ENCODE data around the gene REM2. TPM values are rescaled to one million over a fixed set of nuclear protein-coding genes. Genes with fewer than 3 reads are reported as not detected.

REM2 gene
- polyA plus RNA-seq, 1 of the 3 experiments (the other 2 are of a cell fraction): 0.26 TPM

DNA sequence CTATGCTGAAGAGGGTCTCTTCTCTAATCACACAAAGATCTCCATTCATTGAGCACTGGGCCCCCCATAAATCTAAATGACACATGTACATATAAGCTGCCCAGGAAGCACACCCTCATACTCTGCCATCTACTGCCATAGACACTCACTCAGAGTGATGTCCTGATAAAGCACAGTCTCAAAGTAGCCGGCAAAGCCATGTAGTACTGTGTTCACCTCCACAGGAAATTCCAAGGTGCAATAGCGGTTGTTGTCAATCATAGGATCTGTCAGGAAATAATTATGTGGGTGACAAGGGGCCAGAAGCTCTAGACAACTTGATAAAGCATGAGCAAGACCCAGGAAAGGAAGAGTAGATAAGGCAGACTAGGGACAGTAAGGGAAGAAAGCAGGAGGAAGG lies 39.3 kb downstream of the REM2 start:
- Histone ChIP-seq H3K36me3 (replicated peaks in 1 of 2; ENCODE audit: control insufficient read depth in 1 of 2, insufficient read depth in 2 of 2, low read length in 1 of 2) (peaks cover 44 to 53% of the 10 kb centered on the region in 2 experiments), H3K27ac (ENCODE audit: low read depth in 2 of 2, low read length in 1 of 2) (peak overlapping the region in 1 of 2 experiments; percentile 32; a peak in 1 of 4 replicates), H3K9me3 (no peaks in the 10 kb centered on the region), H3K9ac (no peak overlapping the region), H3K4me3 (ENCODE audit: low read depth in 2 of 2, low read length in 1 of 2) (no peak overlapping the region), H4K20me1 (ENCODE audit: insufficient read depth) (no peaks in the 10 kb centered on the region), H2AFZ (ENCODE audit: low read depth) (no peak overlapping the region), H3K79me2 (ENCODE audit: insufficient read depth) (peaks cover 24% of the 10 kb centered on the region), H3K4me1 (ENCODE audit: control insufficient read depth in 1 of 2, insufficient read depth in 2 of 2, low read depth in 1 of 2, low read length in 1 of 2) (peaks cover 1 to 9% of the 10 kb centered on the region in 2 experiments; a peak in 2 of 4 replicates), H3K4me2 (no peak overlapping the region), H3F3A (replicated peaks; ENCODE audit: insufficient read depth) (peaks cover 14% of the 10 kb centered on the region), H3K27me3 (ENCODE audit: insufficient read depth) (no peaks in the 10 kb centered on the region), H3K9me2 (no peaks in the 10 kb centered on the region)
- no peak for DNase-seq
- WGBS (ENCODE audit: low lambda C conversion rate): 93% methylated on average over 2 of the region's 2 CpGs
- CTCF ChIA-PET: interaction anchor here (1.2 kb wide), 1 partner anchor 22 kb away, joined by 3 read pairs; no protein-coding TSS in a partner anchor
- no peak for TF ChIP-seq GABPA (IDR thresholded peaks at IDR 0.05; ENCODE audit: low read depth)
- TF ChIP-seq, protein P1, sequence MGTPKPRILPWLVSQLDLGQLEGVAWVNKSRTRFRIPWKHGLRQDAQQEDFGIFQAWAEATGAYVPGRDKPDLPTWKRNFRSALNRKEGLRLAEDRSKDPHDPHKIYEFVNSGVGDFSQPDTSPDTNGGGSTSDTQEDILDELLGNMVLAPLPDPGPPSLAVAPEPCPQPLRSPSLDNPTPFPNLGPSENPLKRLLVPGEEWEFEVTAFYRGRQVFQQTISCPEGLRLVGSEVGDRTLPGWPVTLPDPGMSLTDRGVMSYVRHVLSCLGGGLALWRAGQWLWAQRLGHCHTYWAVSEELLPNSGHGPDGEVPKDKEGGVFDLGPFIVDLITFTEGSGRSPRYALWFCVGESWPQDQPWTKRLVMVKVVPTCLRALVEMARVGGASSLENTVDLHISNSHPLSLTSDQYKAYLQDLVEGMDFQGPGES (IDR thresholded peaks at IDR 0.05; ENCODE audit: low read depth, low read length): no peak
- no peak for TF ChIP-seq SIN3A (IDR thresholded peaks at IDR 0.05; ENCODE audit: borderline replicate concordance, low read depth, low read length)
- TF ChIP-seq SMC3 (IDR thresholded peaks at IDR 0.05; ENCODE audit: low read depth, low read length): no peak
- no peak for TF ChIP-seq CHD2 (IDR thresholded peaks at IDR 0.05; ENCODE audit: low read length, partially characterized antibody)
- TF ChIP-seq RFX5 (IDR thresholded peaks at IDR 0.05; ENCODE audit: low read length): no peak
- TF ChIP-seq TEAD4 (IDR thresholded peaks at IDR 0.05; ENCODE audit: borderline replicate concordance, insufficient read depth): no peak
- no peak for TF ChIP-seq MEF2A (IDR thresholded peaks at IDR 0.05; ENCODE audit: borderline replicate concordance, low read depth)
- no peak for TF ChIP-seq EP300 (IDR thresholded peaks at IDR 0.05; ENCODE audit: borderline replicate concordance in 1 of 2, low read depth in 1 of 2, low read length in 1 of 2)
- TF ChIP-seq, protein P2, sequence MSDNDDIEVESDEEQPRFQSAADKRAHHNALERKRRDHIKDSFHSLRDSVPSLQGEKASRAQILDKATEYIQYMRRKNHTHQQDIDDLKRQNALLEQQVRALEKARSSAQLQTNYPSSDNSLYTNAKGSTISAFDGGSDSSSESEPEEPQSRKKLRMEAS (IDR thresholded peaks at IDR 0.05; ENCODE audit: low read depth): no peak
- no peak for TF ChIP-seq NFIC (IDR thresholded peaks at IDR 0.05; ENCODE audit: borderline replicate concordance)
- no peak for TF ChIP-seq GATA2 (CRISPR knock-in tag; IDR thresholded peaks at IDR 0.05)
- TF ChIP-seq RCOR1 (IDR thresholded peaks at IDR 0.05; ENCODE audit: low read length): no peak
- TF ChIP-seq, protein P3, sequence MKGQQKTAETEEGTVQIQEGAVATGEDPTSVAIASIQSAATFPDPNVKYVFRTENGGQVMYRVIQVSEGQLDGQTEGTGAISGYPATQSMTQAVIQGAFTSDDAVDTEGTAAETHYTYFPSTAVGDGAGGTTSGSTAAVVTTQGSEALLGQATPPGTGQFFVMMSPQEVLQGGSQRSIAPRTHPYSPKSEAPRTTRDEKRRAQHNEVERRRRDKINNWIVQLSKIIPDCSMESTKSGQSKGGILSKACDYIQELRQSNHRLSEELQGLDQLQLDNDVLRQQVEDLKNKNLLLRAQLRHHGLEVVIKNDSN (IDR thresholded peaks at IDR 0.05; ENCODE audit: borderline replicate concordance, low read depth): no peak
- TF ChIP-seq FOXM1 (IDR thresholded peaks at IDR 0.05; ENCODE audit: low read depth): no peak
- TF ChIP-seq, protein P4, sequence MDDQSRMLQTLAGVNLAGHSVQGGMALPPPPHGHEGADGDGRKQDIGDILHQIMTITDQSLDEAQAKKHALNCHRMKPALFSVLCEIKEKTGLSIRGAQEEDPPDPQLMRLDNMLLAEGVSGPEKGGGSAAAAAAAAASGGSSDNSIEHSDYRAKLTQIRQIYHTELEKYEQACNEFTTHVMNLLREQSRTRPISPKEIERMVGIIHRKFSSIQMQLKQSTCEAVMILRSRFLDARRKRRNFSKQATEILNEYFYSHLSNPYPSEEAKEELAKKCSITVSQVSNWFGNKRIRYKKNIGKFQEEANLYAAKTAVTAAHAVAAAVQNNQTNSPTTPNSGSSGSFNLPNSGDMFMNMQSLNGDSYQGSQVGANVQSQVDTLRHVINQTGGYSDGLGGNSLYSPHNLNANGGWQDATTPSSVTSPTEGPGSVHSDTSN (IDR thresholded peaks at IDR 0.05): no peak
- POLR2A ChIA-PET: no interaction called here
